ENCODE measurements around the gene ROBO2.

The ROBO2 gene

GRCh38 chr3:77142578-77142977 is 102.7 kb downstream of the ROBO2 start:
- no peaks in the 10 kb centered on the region for H3K36me3 ChIP-seq (ENCODE audit: control insufficient read depth, insufficient read depth, low read length)
- H3K27ac ChIP-seq (ENCODE audit: low read depth, low read length): no peak overlapping the region
- no peaks in the 10 kb centered on the region for H3K27me3 ChIP-seq (ENCODE audit: control insufficient read depth, insufficient read depth, low read length)
- H3K4me3 ChIP-seq (ENCODE audit: low read length): no peak overlapping the region
- H3K4me1 ChIP-seq (ENCODE audit: control insufficient read depth, insufficient read depth, low read length): no peaks in the 10 kb centered on the region
- no peak overlapping the region for H3K9ac ChIP-seq (ENCODE audit: low read length)

GRCh38 chr3:77146004-77146403 is 106.1 kb downstream of the ROBO2 start:
- no peaks in the 10 kb centered on the region for H3K27me3 ChIP-seq (ENCODE audit: control insufficient read depth, insufficient read depth, low read length)
- no peak overlapping the region for H3K27ac ChIP-seq (ENCODE audit: low read depth, low read length)
- H3K9ac ChIP-seq (ENCODE audit: low read length): no peak overlapping the region
- H3K36me3 ChIP-seq (ENCODE audit: control insufficient read depth, insufficient read depth, low read length): no peaks in the 10 kb centered on the region
- no peaks in the 10 kb centered on the region for H3K4me1 ChIP-seq (ENCODE audit: control insufficient read depth, insufficient read depth, low read length)
- H3K4me3 ChIP-seq (ENCODE audit: low read length): no peak overlapping the region

GRCh38 chr3:77147836-77148578 is 108.1 kb downstream of the ROBO2 start:
- no peak overlapping the region for H3K27ac ChIP-seq (ENCODE audit: low read depth, low read length)
- no peak overlapping the region for H3K9ac ChIP-seq (ENCODE audit: low read length)
- H3K4me1 ChIP-seq (ENCODE audit: control insufficient read depth, insufficient read depth, low read length): no peaks in the 10 kb centered on the region
- H3K4me3 ChIP-seq (ENCODE audit: low read length): no peak overlapping the region
- no peaks in the 10 kb centered on the region for H3K27me3 ChIP-seq (ENCODE audit: control insufficient read depth, insufficient read depth, low read length)
- H3K36me3 ChIP-seq (ENCODE audit: control insufficient read depth, insufficient read depth, low read length): no peaks in the 10 kb centered on the region

- no peak overlapping the region for H3K27ac ChIP-seq (ENCODE audit: low read depth, low read length)
- no peak overlapping the region for H3K4me3 ChIP-seq (ENCODE audit: low read length)
- H3K27me3 ChIP-seq (ENCODE audit: control insufficient read depth, insufficient read depth, low read length): no peaks in the 10 kb centered on the region
- no peaks in the 10 kb centered on the region for H3K4me1 ChIP-seq (ENCODE audit: control insufficient read depth, insufficient read depth, low read length)
- no peak overlapping the region for H3K9ac ChIP-seq (ENCODE audit: low read length)
- no peaks in the 10 kb centered on the region for H3K36me3 ChIP-seq (ENCODE audit: control insufficient read depth, insufficient read depth, low read length)
Measured at GRCh38 chr3:77149382-77149781, 109.5 kb downstream of the ROBO2 start.

GRCh38 chr3:77150028-77150427 is 110.1 kb downstream of the ROBO2 start:
- H3K4me1 ChIP-seq (ENCODE audit: control insufficient read depth, insufficient read depth, low read length): no peaks in the 10 kb centered on the region
- no peak overlapping the region for H3K9ac ChIP-seq (ENCODE audit: low read length)
- H3K4me3 ChIP-seq (ENCODE audit: low read length): no peak overlapping the region
- H3K27ac ChIP-seq (ENCODE audit: low read depth, low read length): no peak overlapping the region
- H3K27me3 ChIP-seq (ENCODE audit: control insufficient read depth, insufficient read depth, low read length): no peaks in the 10 kb centered on the region
- H3K36me3 ChIP-seq (ENCODE audit: control insufficient read depth, insufficient read depth, low read length): no peaks in the 10 kb centered on the region

- Histone ChIP-seq H3K4me3 (ENCODE audit: low read length) (no peak overlapping the region), H3K27ac (ENCODE audit: low read depth, low read length) (no peak overlapping the region), H3K36me3 (ENCODE audit: control insufficient read depth, insufficient read depth, low read length) (no peaks in the 10 kb centered on the region), H3K27me3 (ENCODE audit: control insufficient read depth, insufficient read depth, low read length) (no peaks in the 10 kb centered on the region), H3K4me1 (ENCODE audit: control insufficient read depth, insufficient read depth, low read length) (no peaks in the 10 kb centered on the region), H3K9ac (ENCODE audit: low read length) (no peak overlapping the region)
Measured at GRCh38 chr3:77150759-77151158, 110.9 kb downstream of the ROBO2 start.

GRCh38 chr3:77158730-77159581 is 119.1 kb downstream of the ROBO2 start:
- no peak overlapping the region for H3K4me3 ChIP-seq (ENCODE audit: low read length)
- H3K9ac ChIP-seq (ENCODE audit: low read length): no peak overlapping the region
- H3K4me1 ChIP-seq (ENCODE audit: control insufficient read depth, insufficient read depth, low read length): no peaks in the 10 kb centered on the region
- no peaks in the 10 kb centered on the region for H3K27me3 ChIP-seq (ENCODE audit: control insufficient read depth, insufficient read depth, low read length)
- no peaks in the 10 kb centered on the region for H3K36me3 ChIP-seq (ENCODE audit: control insufficient read depth, insufficient read depth, low read length)
- H3K27ac ChIP-seq (ENCODE audit: low read depth, low read length): no peak overlapping the region

- Histone ChIP-seq H3K36me3 (ENCODE audit: control insufficient read depth, insufficient read depth, low read length) (no peaks in the 10 kb centered on the region), H3K9ac (ENCODE audit: low read length) (no peak overlapping the region), H3K4me1 (ENCODE audit: control insufficient read depth, insufficient read depth, low read length) (no peaks in the 10 kb centered on the region), H3K27me3 (ENCODE audit: control insufficient read depth, insufficient read depth, low read length) (no peaks in the 10 kb centered on the region), H3K4me3 (ENCODE audit: low read length) (no peak overlapping the region), H3K27ac (ENCODE audit: low read depth, low read length) (no peak overlapping the region)
Measured at GRCh38 chr3:77160931-77161497, 121.1 kb downstream of the ROBO2 start.

- H3K4me3 ChIP-seq (ENCODE audit: low read length): no peak overlapping the region
- H3K4me1 ChIP-seq (ENCODE audit: control insufficient read depth, insufficient read depth, low read length): no peaks in the 10 kb centered on the region
- no peaks in the 10 kb centered on the region for H3K27me3 ChIP-seq (ENCODE audit: control insufficient read depth, insufficient read depth, low read length)
Measured at GRCh38 chr3:77169823-77170222, 129.9 kb downstream of the ROBO2 start.

GRCh38 chr3:77171026-77171425 is 131.1 kb downstream of the ROBO2 start:
- Histone ChIP-seq H3K9ac (ENCODE audit: low read length) (no peak overlapping the region), H3K27ac (ENCODE audit: low read depth, low read length) (no peak overlapping the region), H3K4me1 (ENCODE audit: control insufficient read depth, insufficient read depth, low read length) (no peaks in the 10 kb centered on the region)

More at GRCh38 chr3:77169823-77170222, 129.9 kb downstream of the ROBO2 start:
- Histone ChIP-seq H3K9ac (ENCODE audit: low read length) (no peak overlapping the region), H3K36me3 (ENCODE audit: control insufficient read depth, insufficient read depth, low read length) (no peaks in the 10 kb centered on the region), H3K27ac (ENCODE audit: low read depth, low read length) (no peak overlapping the region)

GRCh38 chr3:77179762-77180161 is 139.9 kb downstream of the ROBO2 start:
- H3K4me1 ChIP-seq (ENCODE audit: control insufficient read depth, insufficient read depth, low read length): no peaks in the 10 kb centered on the region
- H3K27ac ChIP-seq (ENCODE audit: low read depth, low read length): no peak overlapping the region
- H3K36me3 ChIP-seq (ENCODE audit: control insufficient read depth, insufficient read depth, low read length): no peaks in the 10 kb centered on the region
- H3K4me3 ChIP-seq (ENCODE audit: low read length): no peak overlapping the region
- H3K27me3 ChIP-seq (ENCODE audit: control insufficient read depth, insufficient read depth, low read length): no peaks in the 10 kb centered on the region
- H3K9ac ChIP-seq (ENCODE audit: low read length): no peak overlapping the region

More at GRCh38 chr3:77171026-77171425, 131.1 kb downstream of the ROBO2 start:
- Histone ChIP-seq H3K27me3 (ENCODE audit: control insufficient read depth, insufficient read depth, low read length) (no peaks in the 10 kb centered on the region), H3K36me3 (ENCODE audit: control insufficient read depth, insufficient read depth, low read length) (no peaks in the 10 kb centered on the region), H3K4me3 (ENCODE audit: low read length) (no peak overlapping the region)

GRCh38 chr3:77182341-77182740 is 142.4 kb downstream of the ROBO2 start:
- H3K4me3 ChIP-seq (ENCODE audit: low read length): no peak overlapping the region
- H3K27me3 ChIP-seq (ENCODE audit: control insufficient read depth, insufficient read depth, low read length): no peaks in the 10 kb centered on the region
- no peaks in the 10 kb centered on the region for H3K36me3 ChIP-seq (ENCODE audit: control insufficient read depth, insufficient read depth, low read length)
- H3K27ac ChIP-seq (ENCODE audit: low read depth, low read length): no peak overlapping the region
- H3K4me1 ChIP-seq (ENCODE audit: control insufficient read depth, insufficient read depth, low read length): no peaks in the 10 kb centered on the region
- H3K9ac ChIP-seq (ENCODE audit: low read length): no peak overlapping the region
